Right lobe of liver (tissue), 4 donors: ENCODE data around the gene VKORC1.

Source experiments
- POLR2A ChIP-seq: fragments of 450-650 bp; IDR thresholded peaks from one replicate; pipeline ENCODE4 v1.6.1; 2017; ENCODE audit warnings: antibody characterized with exemption, mild to moderate bottlenecking
- TF ChIP-seq, protein P1 (sequence below), 4 donors: fragments of 200-600 bp in 3 of 4; fragments of 450-650 bp in 1 of 4; IDR thresholded peaks; one replicate each; pipeline versions ENCODE4 v1.5.1 to v1.8.0; 2016 to 2022; ENCODE audit warnings: antibody characterized with exemption in 4 of 4, mild to moderate bottlenecking in 2 of 4
- donor health status: DM: no; HTN: no; CAD: no.
- donor health status: DM: no; HTN: no; CAD: no.
- donor health status: DM: no; HTN: yes; CAD: no.

DNA sequence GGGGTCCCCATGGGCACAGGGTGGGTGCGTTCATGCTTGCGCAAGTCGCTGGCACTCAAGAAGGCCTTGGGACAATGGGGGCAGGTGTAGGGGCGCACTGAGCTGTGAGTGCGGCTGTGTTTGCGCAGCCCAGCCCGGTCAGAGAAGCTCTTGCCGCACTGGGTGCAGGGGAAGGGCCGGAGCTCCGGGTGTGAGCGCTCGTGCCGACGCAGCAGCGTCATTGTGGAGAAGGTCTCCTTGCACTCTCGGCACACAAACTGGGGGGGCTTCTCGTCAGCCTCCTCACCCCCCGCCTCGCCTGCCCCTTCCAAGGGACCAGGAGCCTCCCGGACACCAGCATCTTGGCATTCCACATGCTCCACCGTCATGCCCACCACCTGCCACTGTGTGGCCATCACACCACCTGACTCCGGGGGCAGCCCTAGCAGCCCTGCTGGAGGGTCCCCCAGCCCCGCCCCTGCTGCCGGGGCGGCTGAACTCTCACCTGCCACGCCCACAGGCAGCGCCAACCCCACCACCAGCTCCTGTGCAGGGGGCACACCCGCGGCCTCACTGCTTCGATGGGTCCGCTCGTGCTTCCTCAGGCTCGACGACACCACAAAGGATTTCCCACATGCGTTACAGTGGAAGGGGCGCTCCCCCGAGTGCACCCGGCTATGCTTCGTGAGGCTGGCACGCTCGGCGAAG lies 33.3 kb downstream of the VKORC1 start:
- TF ChIP-seq, protein P1, sequence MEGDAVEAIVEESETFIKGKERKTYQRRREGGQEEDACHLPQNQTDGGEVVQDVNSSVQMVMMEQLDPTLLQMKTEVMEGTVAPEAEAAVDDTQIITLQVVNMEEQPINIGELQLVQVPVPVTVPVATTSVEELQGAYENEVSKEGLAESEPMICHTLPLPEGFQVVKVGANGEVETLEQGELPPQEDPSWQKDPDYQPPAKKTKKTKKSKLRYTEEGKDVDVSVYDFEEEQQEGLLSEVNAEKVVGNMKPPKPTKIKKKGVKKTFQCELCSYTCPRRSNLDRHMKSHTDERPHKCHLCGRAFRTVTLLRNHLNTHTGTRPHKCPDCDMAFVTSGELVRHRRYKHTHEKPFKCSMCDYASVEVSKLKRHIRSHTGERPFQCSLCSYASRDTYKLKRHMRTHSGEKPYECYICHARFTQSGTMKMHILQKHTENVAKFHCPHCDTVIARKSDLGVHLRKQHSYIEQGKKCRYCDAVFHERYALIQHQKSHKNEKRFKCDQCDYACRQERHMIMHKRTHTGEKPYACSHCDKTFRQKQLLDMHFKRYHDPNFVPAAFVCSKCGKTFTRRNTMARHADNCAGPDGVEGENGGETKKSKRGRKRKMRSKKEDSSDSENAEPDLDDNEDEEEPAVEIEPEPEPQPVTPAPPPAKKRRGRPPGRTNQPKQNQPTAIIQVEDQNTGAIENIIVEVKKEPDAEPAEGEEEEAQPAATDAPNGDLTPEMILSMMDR (IDR thresholded peaks at IDR 0.05) = no peak
- no peak for TF ChIP-seq POLR2A
